DND-41 (cell line): Measurements from ENCODE around the gene TUBA3E.
"Not testable (repeated sequence)": the region's sequence is repeated elsewhere in the genome, so short reads cannot be mapped to it uniquely, and the experiment has no call there.

ENCODE experiments used
- EZH2 ChIP-seq: IDR thresholded peaks from 3 replicates; pipeline ENCODE4 v1.6.1; 2012; ENCODE audit warnings: borderline replicate concordance, low read depth, mild to moderate bottlenecking, moderate library complexity, low read length, inconsistent platforms; ENCODE audit not compliant: severe bottlenecking
- TF ChIP-seq, protein P1 (sequence below): IDR thresholded peaks from 2 replicates; pipeline ENCODE4 v1.5.1; 2012; ENCODE audit warnings: borderline replicate concordance, low read length, moderate library complexity, mild to moderate bottlenecking; ENCODE audit not compliant: poor library complexity, severe bottlenecking; ENCODE audit errors: extremely low read depth

DNA sequence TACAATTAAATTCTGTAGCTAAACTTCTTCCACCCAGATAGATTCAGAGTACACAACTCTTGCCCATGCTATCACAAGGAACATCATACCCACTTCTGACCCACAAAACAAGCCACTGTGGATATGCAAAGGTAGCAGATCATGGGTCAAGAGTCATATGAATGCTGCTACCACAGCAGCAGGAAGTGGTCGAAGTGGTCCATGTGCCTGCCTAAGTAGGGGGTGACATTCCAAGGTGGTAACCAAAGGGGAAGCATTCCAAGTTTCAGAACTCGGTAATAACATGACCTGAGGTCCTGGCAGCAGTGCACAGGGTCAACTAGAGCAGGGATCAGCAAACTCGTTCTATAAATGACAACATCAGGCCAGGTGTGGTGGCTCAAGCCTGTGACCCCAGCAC lies 5.8 kb downstream of the TUBA3E start:
- TF ChIP-seq, protein P1, sequence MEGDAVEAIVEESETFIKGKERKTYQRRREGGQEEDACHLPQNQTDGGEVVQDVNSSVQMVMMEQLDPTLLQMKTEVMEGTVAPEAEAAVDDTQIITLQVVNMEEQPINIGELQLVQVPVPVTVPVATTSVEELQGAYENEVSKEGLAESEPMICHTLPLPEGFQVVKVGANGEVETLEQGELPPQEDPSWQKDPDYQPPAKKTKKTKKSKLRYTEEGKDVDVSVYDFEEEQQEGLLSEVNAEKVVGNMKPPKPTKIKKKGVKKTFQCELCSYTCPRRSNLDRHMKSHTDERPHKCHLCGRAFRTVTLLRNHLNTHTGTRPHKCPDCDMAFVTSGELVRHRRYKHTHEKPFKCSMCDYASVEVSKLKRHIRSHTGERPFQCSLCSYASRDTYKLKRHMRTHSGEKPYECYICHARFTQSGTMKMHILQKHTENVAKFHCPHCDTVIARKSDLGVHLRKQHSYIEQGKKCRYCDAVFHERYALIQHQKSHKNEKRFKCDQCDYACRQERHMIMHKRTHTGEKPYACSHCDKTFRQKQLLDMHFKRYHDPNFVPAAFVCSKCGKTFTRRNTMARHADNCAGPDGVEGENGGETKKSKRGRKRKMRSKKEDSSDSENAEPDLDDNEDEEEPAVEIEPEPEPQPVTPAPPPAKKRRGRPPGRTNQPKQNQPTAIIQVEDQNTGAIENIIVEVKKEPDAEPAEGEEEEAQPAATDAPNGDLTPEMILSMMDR = not testable (repeated sequence)
- TF ChIP-seq EZH2 = not testable (repeated sequence)
